ENCODE data around the gene ZNF592.

DNA sequence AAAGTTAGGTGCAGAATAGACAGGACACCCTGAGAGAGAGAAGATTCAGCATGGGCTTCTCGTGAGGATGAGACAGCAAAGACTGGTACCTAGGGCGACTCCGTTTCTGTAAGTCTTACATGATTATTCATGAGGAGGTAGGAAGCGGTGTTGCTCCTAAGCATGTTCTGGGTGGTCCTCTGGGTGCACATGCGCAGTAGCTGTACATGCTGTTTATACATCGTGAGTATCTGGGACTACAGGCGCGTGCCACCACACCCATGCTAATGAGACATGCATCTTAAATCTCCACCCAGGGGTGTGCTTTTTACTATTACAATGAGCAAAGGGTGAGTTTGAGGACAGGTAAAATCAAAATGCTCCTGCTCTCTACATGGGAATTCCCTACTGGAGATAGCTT lies 81.0 kb downstream of the ZNF592 start:
- TF ChIP-seq, protein P1, sequence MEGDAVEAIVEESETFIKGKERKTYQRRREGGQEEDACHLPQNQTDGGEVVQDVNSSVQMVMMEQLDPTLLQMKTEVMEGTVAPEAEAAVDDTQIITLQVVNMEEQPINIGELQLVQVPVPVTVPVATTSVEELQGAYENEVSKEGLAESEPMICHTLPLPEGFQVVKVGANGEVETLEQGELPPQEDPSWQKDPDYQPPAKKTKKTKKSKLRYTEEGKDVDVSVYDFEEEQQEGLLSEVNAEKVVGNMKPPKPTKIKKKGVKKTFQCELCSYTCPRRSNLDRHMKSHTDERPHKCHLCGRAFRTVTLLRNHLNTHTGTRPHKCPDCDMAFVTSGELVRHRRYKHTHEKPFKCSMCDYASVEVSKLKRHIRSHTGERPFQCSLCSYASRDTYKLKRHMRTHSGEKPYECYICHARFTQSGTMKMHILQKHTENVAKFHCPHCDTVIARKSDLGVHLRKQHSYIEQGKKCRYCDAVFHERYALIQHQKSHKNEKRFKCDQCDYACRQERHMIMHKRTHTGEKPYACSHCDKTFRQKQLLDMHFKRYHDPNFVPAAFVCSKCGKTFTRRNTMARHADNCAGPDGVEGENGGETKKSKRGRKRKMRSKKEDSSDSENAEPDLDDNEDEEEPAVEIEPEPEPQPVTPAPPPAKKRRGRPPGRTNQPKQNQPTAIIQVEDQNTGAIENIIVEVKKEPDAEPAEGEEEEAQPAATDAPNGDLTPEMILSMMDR (IDR thresholded peaks at IDR 0.05): no peak
- no peak for TF ChIP-seq POLR2A (IDR thresholded peaks at IDR 0.05)
- TF ChIP-seq POLR2AphosphoS5 (IDR thresholded peaks at IDR 0.05): no peak
